Trophoblast cell (in vitro differentiated cells and primary cell): ENCODE measurements around the gene ABCG1.

Experiments used
- DNase-seq, 2 donors: peaks; one replicate each; pipeline ENCODE4 v3.0.0-alpha.2; 2016
- H2AFZ ChIP-seq: 2 replicates; pipeline ENCODE4 v1.6.1; 2013; ENCODE audit warnings: low read length, moderate library complexity, mild to moderate bottlenecking; ENCODE audit not compliant: insufficient read depth, poor library complexity
- H2AK5ac ChIP-seq: 2 replicates; pipeline ENCODE4 v1.6.1; 2013; ENCODE audit warnings: mild to moderate bottlenecking, low read length
- H2BK120ac ChIP-seq: 2 replicates; pipeline ENCODE4 v1.6.1; 2013; ENCODE audit warnings: low read length, mild to moderate bottlenecking, moderate library complexity; ENCODE audit not compliant: insufficient read depth, poor library complexity
- H2BK12ac ChIP-seq: 2 replicates; pipeline ENCODE4 v1.6.1; 2013; ENCODE audit warnings: mild to moderate bottlenecking, low read length, moderate library complexity
- H2BK5ac ChIP-seq: 2 replicates; pipeline ENCODE4 v1.6.1; 2013; ENCODE audit warnings: low read length, low read depth, moderate library complexity, mild to moderate bottlenecking; ENCODE audit not compliant: poor library complexity
- H3K14ac ChIP-seq: 2 replicates; pipeline ENCODE4 v1.6.1; 2013; ENCODE audit warnings: mild to moderate bottlenecking, low read length
- H3K18ac ChIP-seq: 2 replicates; pipeline ENCODE4 v1.6.1; 2013; ENCODE audit warnings: mild to moderate bottlenecking, low read length
- H3K23ac ChIP-seq: 2 replicates; pipeline ENCODE4 v1.6.1; 2013; ENCODE audit warnings: low read length
- H3K27ac ChIP-seq: 2 replicates; pipeline ENCODE4 v1.5.1; 2013; ENCODE audit warnings: low read depth, mild to moderate bottlenecking, inconsistent platforms, low read length, moderate library complexity
- H3K27me3 ChIP-seq: 2 replicates; pipeline ENCODE4 v1.6.1; 2013; ENCODE audit warnings: inconsistent platforms, mild to moderate bottlenecking, low read length, moderate library complexity; ENCODE audit not compliant: insufficient read depth
- H3K36me3 ChIP-seq, 2 experiments: 1 replicate in 1 of 2; 2 replicates in 1 of 2; pipeline ENCODE4 v1.6.1; 2013; ENCODE audit warnings: low read length in 2 of 2, mild to moderate bottlenecking in 2 of 2, moderate library complexity in 1 of 2; ENCODE audit not compliant: insufficient read depth in 2 of 2, control insufficient read depth in 1 of 2
- H3K4ac ChIP-seq: 2 replicates; pipeline ENCODE4 v1.6.1; 2013; ENCODE audit warnings: low read depth, mild to moderate bottlenecking, low read length, moderate library complexity
- H3K4me1 ChIP-seq, 2 experiments: 1 replicate in 1 of 2; 2 replicates in 1 of 2; pipeline ENCODE4 v1.6.1; 2013; ENCODE audit warnings: low read length in 2 of 2, mild to moderate bottlenecking in 2 of 2, moderate library complexity in 1 of 2; ENCODE audit not compliant: insufficient read depth in 2 of 2, control insufficient read depth in 1 of 2
- H3K4me2 ChIP-seq: 2 replicates; pipeline ENCODE4 v1.6.1; 2013; ENCODE audit warnings: inconsistent platforms, mild to moderate bottlenecking, low read length, moderate library complexity
- H3K4me3 ChIP-seq: 2 replicates; pipeline ENCODE4 v1.5.1; 2013; ENCODE audit warnings: mild to moderate bottlenecking, low read depth, low read length, inconsistent platforms
- H3K79me1 ChIP-seq: one replicate; pipeline ENCODE4 v1.6.1; 2013; ENCODE audit warnings: low read length
- H3K79me2 ChIP-seq: 2 replicates; pipeline ENCODE4 v1.6.1; 2013; ENCODE audit warnings: low read length, mild to moderate bottlenecking; ENCODE audit not compliant: control insufficient read depth, insufficient read depth, poor library complexity
- H3K9ac ChIP-seq: 2 replicates; pipeline ENCODE4 v1.6.1; 2013; ENCODE audit warnings: mild to moderate bottlenecking, low read length
- H3K9me3 ChIP-seq: 2 replicates; pipeline ENCODE4 v1.6.1; 2013; ENCODE audit warnings: low read depth, mild to moderate bottlenecking, control low read depth, inconsistent platforms, low read length; ENCODE audit not compliant: insufficient read depth
- H4K12ac ChIP-seq: 2 replicates; pipeline ENCODE4 v1.6.1; 2013; ENCODE audit warnings: low read depth, mild to moderate bottlenecking, low read length, moderate library complexity
- H4K8ac ChIP-seq: 2 replicates; pipeline ENCODE4 v1.6.1; 2013; ENCODE audit warnings: low read depth, mild to moderate bottlenecking, low read length, moderate library complexity
- H4K91ac ChIP-seq: one replicate; pipeline ENCODE4 v1.6.1; 2013; ENCODE audit warnings: low read depth, mild to moderate bottlenecking, low read length, moderate library complexity
- WGBS: extraction: QIAGEN DNeasy Blood & Tissue Kit; methylation state at CpG from one replicate; pipeline ENCODE4 v1.1.7; 2013; ENCODE audit warnings: missing lambda C conversion rate; ENCODE audit not compliant: insufficient read length, insufficient coverage; ENCODE audit errors: extremely low coverage; 5-methylcytosine and 5-hydroxymethylcytosine counted together

The ABCG1 gene

DNA sequence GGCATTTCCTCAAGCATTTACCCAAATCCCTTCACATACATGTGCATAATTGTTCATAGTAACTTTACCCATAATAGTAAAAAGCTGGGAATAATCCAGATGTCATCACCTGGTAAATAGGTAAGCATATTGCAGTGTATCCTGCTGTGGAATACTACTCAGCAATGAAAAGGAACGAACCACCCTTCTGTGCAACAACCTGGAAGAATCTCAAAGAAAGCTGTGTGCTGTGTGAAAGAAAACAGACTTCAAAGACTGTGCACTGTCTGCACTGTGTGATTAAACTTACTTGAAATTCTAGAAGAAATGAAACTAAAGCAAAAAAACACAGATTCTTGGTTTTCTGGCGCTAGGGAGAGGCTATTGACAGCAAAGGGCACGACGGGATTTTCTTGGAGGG is 118.3 kb downstream of the ABCG1 start:
- H3K4ac ChIP-seq: no peak overlapping the region
- no peak overlapping the region for H3K9ac ChIP-seq
- H2BK5ac ChIP-seq: no peak overlapping the region
- no peak overlapping the region for H2AFZ ChIP-seq
- H3K18ac ChIP-seq: no peak overlapping the region
- no peak overlapping the region for H2BK12ac ChIP-seq
- WGBS: no CpG with 5 or more reads among the region's 4 CpGs
- no peak overlapping the region for H3K23ac ChIP-seq
- H3K9me3 ChIP-seq: peaks cover 3% of the 10 kb centered on the region
- no peaks in the 10 kb centered on the region for H3K79me1 ChIP-seq
- H2BK120ac ChIP-seq: no peak overlapping the region
- H3K4me2 ChIP-seq: no peak overlapping the region
- no peaks in the 10 kb centered on the region for H3K27me3 ChIP-seq
- H4K8ac ChIP-seq: no peak overlapping the region
- peaks cover 0 to 3% of the 10 kb centered on the region in 2 experiments for H3K4me1 ChIP-seq
- H3K4me3 ChIP-seq: no peak overlapping the region
- H3K79me2 ChIP-seq: no peaks in the 10 kb centered on the region
- no peaks in the 10 kb centered on the region for H3K36me3 ChIP-seq
- DNase-seq: no peak
- no peak overlapping the region for H3K14ac ChIP-seq
- H2AK5ac ChIP-seq: no peak overlapping the region
- no peak overlapping the region for H4K12ac ChIP-seq
- no peak overlapping the region for H3K27ac ChIP-seq
- H4K91ac ChIP-seq: no peak overlapping the region

DNA sequence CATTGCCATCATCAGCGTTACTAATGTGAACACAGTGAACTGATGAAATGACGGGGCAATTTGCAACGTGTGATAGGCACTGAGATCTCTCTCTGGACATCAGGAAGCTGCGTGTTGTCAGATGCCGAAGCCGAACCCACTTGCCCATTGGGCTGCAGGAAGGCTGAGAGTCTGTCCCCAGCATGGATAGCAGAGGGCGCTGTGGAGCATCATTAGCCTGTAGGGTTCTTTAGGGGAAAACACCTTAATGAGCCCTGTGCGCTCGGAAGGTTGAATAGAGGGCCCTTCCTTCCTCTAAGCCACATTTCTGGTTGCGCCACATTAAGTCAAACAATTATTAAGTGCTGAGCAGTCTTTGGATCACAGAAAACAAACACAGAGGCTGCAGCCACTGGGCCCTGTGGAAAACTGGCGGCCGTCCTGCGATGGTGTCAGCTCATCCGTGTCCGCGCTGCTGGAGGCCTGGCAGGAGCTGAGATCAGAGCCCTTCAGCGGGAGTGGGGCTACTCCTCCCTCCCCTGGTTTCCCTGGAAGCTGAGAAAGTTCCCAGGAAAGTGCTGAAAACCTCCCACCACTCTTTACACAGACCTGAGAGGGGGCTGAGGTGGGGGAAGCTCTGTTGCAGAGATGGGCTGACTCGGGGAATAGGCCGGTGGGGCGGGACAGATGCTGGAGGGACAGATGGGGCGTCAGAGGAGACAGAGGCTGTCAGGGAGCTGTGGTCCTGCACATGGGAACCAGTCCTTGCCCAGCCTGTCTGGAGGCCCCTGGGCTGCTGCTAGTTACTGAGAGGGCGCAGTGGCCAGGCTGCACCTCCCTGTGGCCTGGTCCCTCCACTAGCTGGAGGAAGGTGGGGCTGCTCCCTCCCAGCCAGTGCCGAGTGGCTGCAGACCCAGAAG is 119.1 kb downstream of the ABCG1 start:
- Histone ChIP-seq H3K18ac (no peak overlapping the region), H3K23ac (no peak overlapping the region), H3K4me3 (no peak overlapping the region), H3K36me3 (no peaks in the 10 kb centered on the region), H2BK120ac (no peak overlapping the region), H4K12ac (no peak overlapping the region), H3K9me3 (no peaks in the 10 kb centered on the region), H3K27ac (no peak overlapping the region), H4K91ac (no peak overlapping the region), H2AK5ac (no peak overlapping the region), H3K14ac (no peak overlapping the region), H3K79me1 (no peaks in the 10 kb centered on the region), H3K79me2 (no peaks in the 10 kb centered on the region), H4K8ac (no peak overlapping the region), H3K4ac (no peak overlapping the region), H3K4me1 (peaks cover 0 to 3% of the 10 kb centered on the region in 2 experiments), H3K27me3 (no peaks in the 10 kb centered on the region), H2AFZ (no peak overlapping the region), H3K4me2 (no peak overlapping the region), H3K9ac (no peak overlapping the region), H2BK12ac (no peak overlapping the region), H2BK5ac (no peak overlapping the region)
- WGBS: no CpG with 5 or more reads among the region's 23 CpGs
- DNase-seq: peak; percentile 14 to 54

DNA sequence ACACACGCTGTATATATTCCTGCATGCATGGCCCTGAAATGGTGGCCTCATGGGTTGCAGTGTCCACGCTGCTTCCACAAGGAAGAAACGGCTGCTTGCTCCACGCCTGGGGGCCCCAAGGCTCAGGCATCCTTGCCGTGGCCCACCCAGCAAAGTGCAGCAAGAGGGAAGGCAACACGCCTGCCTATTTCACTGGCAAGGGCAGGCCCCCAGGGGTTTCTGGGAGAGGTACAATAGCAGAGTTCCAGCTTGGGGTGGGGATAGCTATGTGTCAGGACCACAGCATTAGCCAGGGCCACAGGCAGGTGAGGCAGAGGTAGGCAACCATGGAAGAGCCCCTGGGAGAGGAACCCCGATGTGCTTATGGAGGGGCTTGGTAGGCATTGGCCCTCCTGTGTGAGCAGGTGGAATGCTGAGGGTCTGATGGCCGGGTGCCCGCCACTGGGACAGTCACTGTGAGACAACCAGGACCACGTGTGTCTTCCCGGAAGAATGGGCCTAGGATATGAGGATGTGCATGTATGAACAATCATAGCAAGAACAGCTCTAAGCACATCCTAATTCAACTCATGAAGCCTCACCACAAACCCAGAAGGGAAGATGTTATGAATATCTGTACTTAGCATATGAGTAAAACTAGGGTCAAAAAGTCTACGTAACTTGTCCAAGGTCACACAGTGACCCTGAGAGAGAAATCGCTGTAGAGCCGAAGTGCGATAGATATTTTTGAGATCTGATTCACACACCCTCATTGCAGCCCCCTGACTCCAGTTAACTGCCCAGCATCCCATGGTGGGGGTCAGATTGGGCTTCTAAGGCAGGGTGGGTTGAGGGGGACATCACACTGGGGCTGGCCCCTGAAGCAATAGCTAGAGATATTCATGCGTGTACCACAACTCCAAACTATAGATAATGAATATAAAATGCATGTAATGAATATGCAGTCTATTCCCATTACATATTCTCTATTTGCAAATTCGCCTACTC is 120.1 kb downstream of the ABCG1 start:
- no CpG with 5 or more reads among the region's 17 CpGs for WGBS
- DNase-seq: no peak

DNA sequence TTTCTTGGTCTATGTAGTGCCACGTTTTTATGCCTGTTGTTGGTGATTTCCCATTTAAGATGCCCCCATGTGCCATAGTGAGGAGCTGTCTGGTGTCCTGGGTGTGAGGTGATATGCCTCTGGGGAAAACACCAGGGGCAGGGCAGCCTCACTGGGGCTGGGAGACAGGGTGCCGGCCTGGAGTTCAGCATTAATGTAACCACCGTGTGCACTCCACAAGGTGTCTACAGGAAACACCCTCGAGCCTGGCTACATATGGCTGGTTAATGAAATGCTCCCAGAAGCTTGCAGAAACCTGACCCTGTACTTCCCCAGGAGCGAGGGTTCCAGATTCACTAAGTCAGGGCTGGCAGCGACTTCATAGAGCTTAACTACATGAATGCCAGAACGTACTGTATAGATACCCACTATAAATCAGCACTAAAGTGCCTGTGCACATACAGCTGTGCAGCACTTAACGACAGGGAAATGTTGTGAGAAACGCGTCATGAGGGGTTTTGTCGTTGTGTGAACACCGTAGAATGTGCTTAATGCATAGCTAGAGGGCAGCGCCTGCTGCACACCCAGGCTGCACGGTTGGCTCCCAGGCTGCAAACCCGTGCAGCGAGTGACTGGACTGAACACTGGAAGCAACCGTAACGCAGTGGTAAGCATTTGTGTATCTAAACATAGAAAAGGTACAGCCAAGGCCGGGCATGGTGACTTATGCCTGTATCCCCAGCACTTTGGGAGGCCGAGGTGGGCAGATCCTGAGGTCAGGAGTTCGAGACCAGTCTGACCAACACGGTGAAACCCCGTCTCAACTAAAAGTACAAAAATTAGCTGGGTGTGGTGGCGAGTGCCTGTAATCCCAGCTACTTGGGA is 121.5 kb downstream of the ABCG1 start:
- Histone ChIP-seq H3K9ac (no peak overlapping the region), H3K27ac (no peak overlapping the region), H4K91ac (no peak overlapping the region), H4K12ac (no peak overlapping the region), H3K23ac (no peak overlapping the region), H2AK5ac (no peak overlapping the region), H3K4me2 (no peak overlapping the region), H3K14ac (no peak overlapping the region), H3K4ac (no peak overlapping the region), H3K27me3 (no peaks in the 10 kb centered on the region), H3K36me3 (no peaks in the 10 kb centered on the region), H2BK12ac (no peak overlapping the region), H3K79me2 (no peaks in the 10 kb centered on the region), H4K8ac (no peak overlapping the region), H3K4me1 (peaks cover 0 to 3% of the 10 kb centered on the region in 2 experiments), H3K18ac (no peak overlapping the region), H3K9me3 (no peaks in the 10 kb centered on the region), H2AFZ (no peak overlapping the region), H3K79me1 (no peaks in the 10 kb centered on the region), H2BK120ac (no peak overlapping the region), H2BK5ac (no peak overlapping the region), H3K4me3 (no peak overlapping the region)
- WGBS: no CpG with 5 or more reads among the region's 24 CpGs
- no peak for DNase-seq

More for the DNA sequence above, 120.1 kb downstream of the ABCG1 start:
- H3K4me2 ChIP-seq: no peak overlapping the region
- H4K8ac ChIP-seq: no peak overlapping the region
- H3K4me1 ChIP-seq: peaks cover 0 to 3% of the 10 kb centered on the region in 2 experiments
- H3K4ac ChIP-seq: no peak overlapping the region
- H3K27me3 ChIP-seq: no peaks in the 10 kb centered on the region
- H3K14ac ChIP-seq: no peak overlapping the region
- no peak overlapping the region for H2AK5ac ChIP-seq
- no peak overlapping the region for H3K4me3 ChIP-seq
- no peaks in the 10 kb centered on the region for H3K36me3 ChIP-seq
- no peak overlapping the region for H3K9ac ChIP-seq
- H2BK12ac ChIP-seq: no peak overlapping the region
- H3K23ac ChIP-seq: no peak overlapping the region
- no peaks in the 10 kb centered on the region for H3K79me2 ChIP-seq
- H2AFZ ChIP-seq: no peak overlapping the region
- H3K9me3 ChIP-seq: no peaks in the 10 kb centered on the region
- H4K91ac ChIP-seq: no peak overlapping the region
- no peak overlapping the region for H2BK120ac ChIP-seq
- H3K18ac ChIP-seq: no peak overlapping the region
- no peak overlapping the region for H2BK5ac ChIP-seq
- no peak overlapping the region for H3K27ac ChIP-seq
- H4K12ac ChIP-seq: no peak overlapping the region
- no peaks in the 10 kb centered on the region for H3K79me1 ChIP-seq
